ENCODE measurements around the gene ADGRD1. TPM values are rescaled to one million over a fixed set of nuclear protein-coding genes. Genes with fewer than 3 reads are reported as not detected.

The ADGRD1 gene
- total and polyA plus RNA-seq, 2 of the 8 experiments (the other 6 are each of a cell fraction or from before 2014, with no cell fraction given) = 0.36 to 0.48 TPM

GRCh38 chr12:131021154-131021541 lies 67.4 kb downstream of the ADGRD1 start:
- Histone ChIP-seq H3K14ac (ENCODE audit: insufficient read length) (no peak overlapping the region), H3K79me2 (ENCODE audit: control insufficient read depth in 1 of 2, insufficient read depth in 2 of 2, low read length in 2 of 2) (no peaks in the 10 kb centered on the region), H3K9me3 (ENCODE audit: insufficient read depth in 2 of 2, low read depth in 1 of 2, low read length in 1 of 2) (no peaks in the 10 kb centered on the region), H2AK5ac (ENCODE audit: low read depth, low read length) (no peak overlapping the region), H3K79me1 (ENCODE audit: low read depth, low read length) (no peaks in the 10 kb centered on the region), H4K91ac (replicated peaks; ENCODE audit: insufficient read length, low read length) (no peak overlapping the region), H3K27ac (ENCODE audit: low read depth, low read length) (no peak overlapping the region), H2AFZ (ENCODE audit: low read length) (no peak overlapping the region), H3K9ac (replicated peaks in 1 of 4; ENCODE audit: extremely low read depth in 1 of 4, low read depth in 3 of 4, low read length in 3 of 4) (no peak overlapping the region), H2BK120ac (replicated peaks; ENCODE audit: low read depth, low read length) (no peak overlapping the region), H3K4me3 (ENCODE audit: extremely low read depth in 1 of 4, insufficient read depth in 2 of 4, low read depth in 3 of 4, low read length in 4 of 4) (no peak overlapping the region), H3K4ac (replicated peaks; ENCODE audit: insufficient read length, low read depth, low read length) (no peak overlapping the region), H3K27me3 (replicated peaks in 1 of 4; ENCODE audit: control insufficient read depth in 3 of 4, extremely low read depth in 1 of 4, insufficient read depth in 3 of 4, low read length in 3 of 4) (no peaks in the 10 kb centered on the region), H4K8ac (ENCODE audit: extremely low read depth, insufficient read depth, low read length) (no peak overlapping the region), H3K4me2 (ENCODE audit: insufficient read depth in 1 of 2, low read depth in 2 of 2, low read length in 2 of 2) (no peak overlapping the region), H2BK12ac (ENCODE audit: low read depth, low read length) (no peak overlapping the region), H2BK15ac (ENCODE audit: low read length) (no peak overlapping the region), H3K36me3 (ENCODE audit: control insufficient read depth in 2 of 4, insufficient read depth in 4 of 4, low read length in 3 of 4) (no peaks in the 10 kb centered on the region), H2BK5ac (ENCODE audit: low read depth, low read length) (no peak overlapping the region), H3K56ac (replicated peaks; ENCODE audit: insufficient read length, low read depth, low read length) (no peak overlapping the region), H3K4me1 (replicated peaks in 1 of 4; ENCODE audit: control insufficient read depth in 3 of 4, insufficient read depth in 4 of 4, low read length in 3 of 4) (peaks cover 0 to 2% (median under 1%) of the 10 kb centered on the region in 4 experiments; a peak in 1 of 7 replicates), H3K23me2 (ENCODE audit: low read depth, low read length) (no peaks in the 10 kb centered on the region; the same call in 1 of the 2 replicates), H4K20me1 (replicated peaks in 1 of 2; ENCODE audit: control insufficient read depth in 1 of 2, insufficient read depth in 2 of 2, low read length in 2 of 2) (peaks cover 0 to 7% of the 10 kb centered on the region in 2 experiments), H4K5ac (ENCODE audit: insufficient read length, low read depth, low read length) (no peak overlapping the region), H3K18ac (ENCODE audit: extremely low read depth, low read length) (no peak overlapping the region), H2BK20ac (ENCODE audit: low read length) (no peak overlapping the region), H3K23ac (ENCODE audit: insufficient read length) (no peak overlapping the region)
- POLR2A ChIA-PET (ENCODE audit: partially characterized antibody) = no interaction called here
- FAIRE-seq (no peak), DNase-seq (ENCODE audit: low read depth in 1 of 2, low spot score in 2 of 2) (no peak)
- WGBS, 2 experiments (ENCODE audit: extremely low coverage in 1 of 2, insufficient coverage in 1 of 2, insufficient read length in 1 of 2, insufficient replicate concordance in 2 of 2, low coverage in 1 of 2, low lambda C conversion rate in 2 of 2, missing lambda C conversion rate in 1 of 2) = 89% methylated on average over 20 of the region's 20 CpGs; no CpG with 5 or more reads in 1 of the 2 experiments
- CTCF ChIA-PET (ENCODE audit: partially characterized antibody) = interaction anchor here (0.7 to 1.2 kb wide), 4 partner anchors 11 to 83 kb away, joined by 3 read pairs; no protein-coding TSS in a partner anchor
- no peak for TF ChIP-seq TAF1 (IDR thresholded peaks at IDR 0.05; ENCODE audit: low read depth, low read length)
- no peak for TF ChIP-seq NANOG (IDR thresholded peaks at IDR 0.05; ENCODE audit: insufficient read depth, low read depth, low read length, poor library complexity, severe bottlenecking)
- TF ChIP-seq RBBP5 (IDR thresholded peaks at IDR 0.05; ENCODE audit: borderline replicate concordance, low read depth, low read length) = no peak
- no peak for TF ChIP-seq RAD21 (IDR thresholded peaks at IDR 0.05 in 1 of 2, conservative IDR thresholded peaks at IDR 0.05 in 1 of 2; ENCODE audit: low read depth in 2 of 2, low read length in 2 of 2)

Measured in H1 (cell line).